Esophagus muscularis mucosa (tissue), 4 donors: ENCODE data around the gene CCN6. TPM values are rescaled to one million over a fixed set of nuclear protein-coding genes. Genes with fewer than 3 reads are reported as not detected.

Experiments
- DNase-seq: peaks from one replicate; pipeline ENCODE4 v3.0.0-alpha.2; 2017; ENCODE audit errors: extremely low spot score
- H3K27ac ChIP-seq, 4 donors: fragments of 200-600 bp; sonication (generic); replicated peaks in 1 of 4; 1 replicate in 3 of 4; 2 replicates in 1 of 4; pipeline ENCODE4 v1.5.1; 2016 to 2019; ENCODE audit warnings: mild to moderate bottlenecking in 1 of 4
- H3K27me3 ChIP-seq, 4 donors: fragments of 200-600 bp; sonication (generic); one replicate each; pipeline versions ENCODE4 v1.5.1 to v1.6.0; 2016 to 2019
- H3K36me3 ChIP-seq, 4 donors: fragments of 200-600 bp; sonication (generic); one replicate each; pipeline ENCODE4 v1.5.1; 2016 to 2019
- H3K4me1 ChIP-seq, 4 donors: fragments of 200-600 bp; sonication (generic); one replicate each; pipeline ENCODE4 v1.5.1; 2016 to 2019
- H3K4me3 ChIP-seq, 4 donors: fragments of 200-600 bp; sonication (generic); 1 replicate in 2 of 4; 2 replicates in 2 of 4; pipeline ENCODE4 v1.5.1; 2016 to 2019; ENCODE audit warnings: mild to moderate bottlenecking in 4 of 4, moderate library complexity in 1 of 4
- H3K9me3 ChIP-seq, 4 donors: fragments of 200-600 bp; sonication (generic); 1 replicate in 3 of 4; 2 replicates in 1 of 4; pipeline ENCODE4 v1.5.1; 2016 to 2019
- CTCF ChIP-seq, 3 experiments: fragments of 200-600 bp in 2 of 3; fragments of 450-650 bp in 1 of 3; sonication (generic) in 2 of 3; IDR thresholded peaks; one replicate each; pipeline ENCODE4 v1.5.1; 2017 to 2019; ENCODE audit warnings: antibody characterized with exemption in 3 of 3, mild to moderate bottlenecking in 2 of 3, moderate library complexity in 1 of 3
- EP300 ChIP-seq: sonication (generic); formaldehyde crosslinking; IDR thresholded peaks from one replicate; pipeline ENCODE4 v1.6.1; 2017; ENCODE audit warnings: antibody characterized with exemption
- POLR2A ChIP-seq: fragments of 450-650 bp; IDR thresholded peaks from one replicate; pipeline ENCODE4 v1.6.1; 2017; ENCODE audit warnings: antibody characterized with exemption, moderate library complexity, mild to moderate bottlenecking, low read depth
- POLR2AphosphoS5 ChIP-seq, 2 donors: sonication (generic); formaldehyde crosslinking; IDR thresholded peaks; one replicate each; pipeline ENCODE4 v1.6.1; 2017; ENCODE audit warnings: antibody characterized with exemption in 2 of 2
- WGBS: methylation state at CpG from one replicate; pipeline ENCODE4 v1.1.5; 2018; 5-methylcytosine and 5-hydroxymethylcytosine counted together
- intact Hi-C: fragments of 100-400 bp; cut with DNase I; formaldehyde crosslinking; loops from one replicate; pipeline ENCODE4 v1.15.1; 2023
- total RNA-seq, 4 donors: library from RNA; depleted of rRNA; stranded (reverse); fragments of >200 nt; gene quantifications; one replicate each; pipeline versions ENCODE4 v1.1.0 to v1.2.1, GENCODE V29; 2016

Gene CCN6
- total RNA-seq: not detected

GRCh38 chr6:112054001-112054400, at the start of gene CCN6:
CCN6 (plus strand) TSS chr6:112054104; CDS start chr6:112054358, 254 bp downstream.
- TF ChIP-seq POLR2A (no peak), EP300 (no peak), POLR2AphosphoS5 (IDR thresholded peaks at IDR 0.05) (no peak), CTCF (IDR thresholded peaks at IDR 0.05) (no peak)
- WGBS: 84% methylated on average over 12 of the region's 12 CpGs

GRCh38 chr6:112004201-112005012, 49.5 kb upstream of the CCN6 start:
- Histone ChIP-seq H3K9me3 (no peaks in the 10 kb centered on the region), H3K36me3 (no peaks in the 10 kb centered on the region), H3K27me3 (no peaks in the 10 kb centered on the region), H3K4me1 (peaks cover 3 to 28% (median 20%) of the 10 kb centered on the region in 4 donors), H3K4me3 (no peak overlapping the region), H3K27ac (peak overlapping the region in 2 of 4 donors; percentile 12 to 21)
- WGBS: 71% methylated on average over 5 of the region's 5 CpGs
- DNase-seq: no peak
- intact Hi-C loops: no loop called here
- no peak for TF ChIP-seq POLR2A
- no peak for TF ChIP-seq CTCF (IDR thresholded peaks at IDR 0.05)
- TF ChIP-seq POLR2AphosphoS5 (IDR thresholded peaks at IDR 0.05): no peak
- no peak for TF ChIP-seq EP300

More at GRCh38 chr6:112054001-112054400, at the start of gene CCN6:
- no peak for DNase-seq
- intact Hi-C loops: no loop called here
- Histone ChIP-seq H3K36me3 (no peaks in the 10 kb centered on the region), H3K4me1 (peaks cover 0 to 5% (median 0%) of the 10 kb centered on the region in 4 donors), H3K27ac (no peak within 1 kb of the TSS), H3K4me3 (no peak within 1 kb of the TSS), H3K27me3 (no peaks in the 10 kb centered on the region), H3K9me3 (peaks cover 0 to 4% (median 0%) of the 10 kb centered on the region in 4 donors)

- no peak overlapping the region for H3K4me3 ChIP-seq
- 27% methylated on average over 1 of the region's 1 CpG for WGBS
- intact Hi-C loops: no loop called here
- no peaks in the 10 kb centered on the region for H3K36me3 ChIP-seq
- peaks cover 3 to 28% (median 20%) of the 10 kb centered on the region in 4 donors for H3K4me1 ChIP-seq
- no peaks in the 10 kb centered on the region for H3K27me3 ChIP-seq
- peak overlapping the region in 2 of 4 donors; percentile 9 to 21 for H3K27ac ChIP-seq
- H3K9me3 ChIP-seq: no peaks in the 10 kb centered on the region
- no peak for TF ChIP-seq POLR2AphosphoS5 (IDR thresholded peaks at IDR 0.05)
- no peak for TF ChIP-seq CTCF (IDR thresholded peaks at IDR 0.05)
- TF ChIP-seq EP300: no peak
- TF ChIP-seq POLR2A: no peak
- DNase-seq: no peak
Measured at GRCh38 chr6:112005013-112005371, 48.9 kb upstream of the CCN6 start.

GRCh38 chr6:112007254-112007653, 46.6 kb upstream of the CCN6 start:
- WGBS: 20% methylated on average over 2 of the region's 2 CpGs
- Histone ChIP-seq H3K9me3 (no peaks in the 10 kb centered on the region), H3K4me3 (no peak overlapping the region), H3K27me3 (no peaks in the 10 kb centered on the region), H3K4me1 (peaks cover 3 to 28% (median 20%) of the 10 kb centered on the region in 4 donors), H3K36me3 (no peaks in the 10 kb centered on the region), H3K27ac (peak overlapping the region in 3 of 4 donors; percentile 27 to 62 (median 38))
- DNase-seq: no peak
- intact Hi-C loops: no loop called here
- TF ChIP-seq POLR2AphosphoS5 (IDR thresholded peaks at IDR 0.05): peak; percentile 7 to 9
- no peak for TF ChIP-seq EP300

GRCh38 chr6:112007805-112008204, 46.1 kb upstream of the CCN6 start:
- DNase-seq: no peak
- intact Hi-C loops: no loop called here
- H3K4me1 ChIP-seq: peaks cover 3 to 28% (median 20%) of the 10 kb centered on the region in 4 donors
- WGBS: 64% methylated on average over 3 of the region's 3 CpGs
- H3K27ac ChIP-seq: peak overlapping the region in 3 of 4 donors; percentile 27 to 62 (median 38)
- no peak overlapping the region for H3K4me3 ChIP-seq
- no peak for TF ChIP-seq CTCF (IDR thresholded peaks at IDR 0.05)
- TF ChIP-seq POLR2AphosphoS5 (IDR thresholded peaks at IDR 0.05): no peak
- no peak for TF ChIP-seq POLR2A
- no peak for TF ChIP-seq EP300
- no peaks in the 10 kb centered on the region for H3K27me3 ChIP-seq
- no peaks in the 10 kb centered on the region for H3K9me3 ChIP-seq
- H3K36me3 ChIP-seq: no peaks in the 10 kb centered on the region
